ENCODE data around the gene MLKL. TPM values are rescaled to one million over a fixed set of nuclear protein-coding genes. Genes with fewer than 3 reads are reported as not detected.
"Not testable (repeated sequence)": the region's sequence is repeated elsewhere in the genome, so short reads cannot be mapped to it uniquely, and the experiment has no call there.

Gene MLKL
- total RNA-seq, 6 experiments from 2014 or later: 2.6 to 13.1 (median 6.1) TPM

GRCh38 chr16:74679983-74680382, 20.7 kb downstream of the MLKL start:
- peaks cover 0 to 28% (median 3%) of the 10 kb centered on the region in 4 donors for H3K36me3 ChIP-seq
- no peaks in the 10 kb centered on the region for H3K27me3 ChIP-seq
- H3K27ac ChIP-seq: no peak overlapping the region
- no peaks in the 10 kb centered on the region for H3K9me3 ChIP-seq
- DNase-seq (no peak), ATAC-seq (no peak)
- no peaks in the 10 kb centered on the region for H3K4me1 ChIP-seq
- intact Hi-C loops (cut with DNase I): no loop called here
- WGBS (ENCODE audit: insufficient coverage, low coverage, low lambda C conversion rate, missing lambda C conversion rate): 38% methylated on average over 2 of the region's 2 CpGs
- TF ChIP-seq CTCF (IDR thresholded peaks at IDR 0.05) (no peak), POLR2A (IDR thresholded peaks at IDR 0.05) (no peak)
- H3K4me3 ChIP-seq: no peak overlapping the region

GRCh38 chr16:74677868-74678267, 22.8 kb downstream of the MLKL start:
- Histone ChIP-seq H3K4me1 (no peaks in the 10 kb centered on the region), H3K36me3 (peaks cover 0 to 27% (median 3%) of the 10 kb centered on the region in 4 donors), H3K27ac (no peak overlapping the region), H3K27me3 (no peaks in the 10 kb centered on the region), H3K4me3 (no peak overlapping the region), H3K9me3 (no peaks in the 10 kb centered on the region)
- no peak for ATAC-seq
- 100% methylated on average over 1 of the region's 4 CpGs for WGBS (ENCODE audit: insufficient coverage, low coverage, low lambda C conversion rate, missing lambda C conversion rate)
- TF ChIP-seq POLR2A (IDR thresholded peaks at IDR 0.05): no peak
- TF ChIP-seq CTCF (IDR thresholded peaks at IDR 0.05): no peak
- no peak for DNase-seq
- intact Hi-C loops (cut with DNase I): no loop called here

GRCh38 chr16:74673876-74674275, 26.8 kb downstream of the MLKL start:
- Histone ChIP-seq H3K36me3 (peaks cover 0 to 15% (median 1%) of the 10 kb centered on the region in 4 donors), H3K27ac (no peak overlapping the region), H3K4me3 (no peak overlapping the region), H3K4me1 (no peaks in the 10 kb centered on the region), H3K27me3 (no peaks in the 10 kb centered on the region), H3K9me3 (no peaks in the 10 kb centered on the region)
- TF ChIP-seq POLR2A (IDR thresholded peaks at IDR 0.05): no peak
- no peak for TF ChIP-seq CTCF (IDR thresholded peaks at IDR 0.05)
- 75% methylated on average over 1 of the region's 3 CpGs for WGBS (ENCODE audit: insufficient coverage, low coverage, low lambda C conversion rate, missing lambda C conversion rate)
- ATAC-seq (no peak), DNase-seq (no peak)
- intact Hi-C loops (cut with DNase I): no loop called here

GRCh38 chr16:74668877-74669276, 31.8 kb downstream of the MLKL start:
- H3K9me3 ChIP-seq; intact Hi-C loops (cut with DNase I); H3K27me3 ChIP-seq; H3K36me3 ChIP-seq; ATAC-seq; H3K27ac ChIP-seq; DNase-seq; H3K4me3 ChIP-seq; H3K4me1 ChIP-seq: not testable (repeated sequence)
- 93% methylated on average over 8 of the region's 10 CpGs for WGBS (ENCODE audit: insufficient coverage, low coverage, low lambda C conversion rate, missing lambda C conversion rate)

- TF ChIP-seq CTCF (IDR thresholded peaks at IDR 0.05) (no peak), POLR2A (IDR thresholded peaks at IDR 0.05) (no peak)
- intact Hi-C loops (cut with DNase I): no loop called here
- Histone ChIP-seq H3K36me3 (peaks cover 0 to 19% (median 0%) of the 10 kb centered on the region in 4 donors), H3K4me1 (peaks cover 0 to 4% (median 0%) of the 10 kb centered on the region in 4 donors), H3K27ac (no peak overlapping the region), H3K27me3 (no peaks in the 10 kb centered on the region), H3K4me3 (peak overlapping the region; percentile 61 to 68 (median 66)), H3K9me3 (no peaks in the 10 kb centered on the region)
- ATAC-seq: peak; percentile 1 to 17 (median 11)
- DNase-seq: peak in 1 of 3 donors; percentile 41
- WGBS (ENCODE audit: insufficient coverage, low coverage, low lambda C conversion rate, missing lambda C conversion rate): under 1% methylated on average over 23 of the region's 23 CpGs
Measured at GRCh38 chr16:74667255-74667700, 33.4 kb downstream of the MLKL start.
